T-helper 1 cell treated with Interleukin-12 subunit alpha and Interleukin-12 subunit beta and Interleukin-4 antibody, amounts not matched to agents 30 μg/mL and 1 μg/mL, for 36 hours (primary cell): ENCODE results near the gene C1QTNF8.

ENCODE experiments used
- H3K27ac Mint-ChIP-seq: one replicate; pipeline ENCODE4 v1.8.0; 2021; ENCODE audit warnings: mild to moderate bottlenecking, mixed read lengths
- H3K27me3 Mint-ChIP-seq: one replicate; pipeline ENCODE4 v1.8.0; 2021; ENCODE audit warnings: low read depth, mixed read lengths
- H3K36me3 Mint-ChIP-seq: one replicate; pipeline ENCODE4 v1.8.0; 2021; ENCODE audit warnings: low read depth, mixed read lengths
- H3K4me1 Mint-ChIP-seq: one replicate; pipeline ENCODE4 v1.8.0; 2021; ENCODE audit warnings: low read depth, mixed read lengths
- H3K4me3 Mint-ChIP-seq: one replicate; pipeline ENCODE4 v1.8.0; 2021; ENCODE audit warnings: mild to moderate bottlenecking, moderate library complexity, mixed read lengths
- H3K9me3 Mint-ChIP-seq: one replicate; pipeline ENCODE4 v1.8.0; 2021; ENCODE audit warnings: mixed read lengths

The C1QTNF8 gene

GRCh38 chr16:1082952-1083675 lies 12.9 kb downstream of the C1QTNF8 start:
- H3K9me3 Mint-ChIP-seq, result peaks cover 10% of the 10 kb centered on the region

GRCh38 chr16:1082266-1082951 lies 13.6 kb downstream of the C1QTNF8 start:
- Mint-ChIP-seq H3K9me3 (peaks cover 10% of the 10 kb centered on the region), H3K36me3 (no peaks in the 10 kb centered on the region), H3K4me3 (no peak overlapping the region), H3K27me3 (no peaks in the 10 kb centered on the region), H3K27ac (no peak overlapping the region), H3K4me1 (no peaks in the 10 kb centered on the region)

More at GRCh38 chr16:1082952-1083675, 12.9 kb downstream of the C1QTNF8 start:
- no peaks in the 10 kb centered on the region for H3K36me3 Mint-ChIP-seq
- no peaks in the 10 kb centered on the region for H3K4me1 Mint-ChIP-seq
- no peak overlapping the region for H3K4me3 Mint-ChIP-seq
- no peaks in the 10 kb centered on the region for H3K27me3 Mint-ChIP-seq
- no peak overlapping the region for H3K27ac Mint-ChIP-seq

GRCh38 chr16:1081734-1082265 lies 14.2 kb downstream of the C1QTNF8 start:
- Mint-ChIP-seq H3K27ac (no peak overlapping the region), H3K4me1 (no peaks in the 10 kb centered on the region), H3K27me3 (peaks cover under 1% of the 10 kb centered on the region), H3K36me3 (no peaks in the 10 kb centered on the region), H3K9me3 (peaks cover 10% of the 10 kb centered on the region), H3K4me3 (no peak overlapping the region)

GRCh38 chr16:1080801-1081733 lies 15.0 kb downstream of the C1QTNF8 start:
- Mint-ChIP-seq H3K4me3 (no peak overlapping the region), H3K36me3 (no peaks in the 10 kb centered on the region), H3K9me3 (peaks cover 10% of the 10 kb centered on the region), H3K27me3 (peaks cover 5% of the 10 kb centered on the region), H3K27ac (no peak overlapping the region), H3K4me1 (no peaks in the 10 kb centered on the region)

- H3K27me3 Mint-ChIP-seq, result peaks cover 5% of the 10 kb centered on the region
- no peaks in the 10 kb centered on the region for H3K4me1 Mint-ChIP-seq
- H3K27ac Mint-ChIP-seq, result no peak overlapping the region
- H3K9me3 Mint-ChIP-seq, result peaks cover 2% of the 10 kb centered on the region
- H3K4me3 Mint-ChIP-seq, result no peak overlapping the region
- no peaks in the 10 kb centered on the region for H3K36me3 Mint-ChIP-seq
Observed at GRCh38 chr16:1079786-1080525, 16.1 kb downstream of the C1QTNF8 start.

GRCh38 chr16:1079341-1079740 lies 16.7 kb downstream of the C1QTNF8 start:
- no peaks in the 10 kb centered on the region for H3K9me3 Mint-ChIP-seq
- H3K4me3 Mint-ChIP-seq, result no peak overlapping the region
- H3K36me3 Mint-ChIP-seq, result no peaks in the 10 kb centered on the region
- H3K4me1 Mint-ChIP-seq, result no peaks in the 10 kb centered on the region
- H3K27ac Mint-ChIP-seq, result no peak overlapping the region
- H3K27me3 Mint-ChIP-seq, result peaks cover 5% of the 10 kb centered on the region

GRCh38 chr16:1078579-1079021 lies 17.4 kb downstream of the C1QTNF8 start:
- Mint-ChIP-seq H3K9me3 (no peaks in the 10 kb centered on the region), H3K36me3 (no peaks in the 10 kb centered on the region), H3K4me3 (no peak overlapping the region), H3K27ac (no peak overlapping the region), H3K27me3 (peaks cover 5% of the 10 kb centered on the region), H3K4me1 (no peaks in the 10 kb centered on the region)

GRCh38 chr16:1077877-1078578 lies 18.0 kb downstream of the C1QTNF8 start:
- Mint-ChIP-seq H3K27ac (no peak overlapping the region), H3K9me3 (no peaks in the 10 kb centered on the region), H3K4me1 (no peaks in the 10 kb centered on the region), H3K36me3 (no peaks in the 10 kb centered on the region), H3K4me3 (no peak overlapping the region), H3K27me3 (peaks cover 5% of the 10 kb centered on the region)

GRCh38 chr16:1076801-1077576 lies 19.1 kb downstream of the C1QTNF8 start:
- Mint-ChIP-seq H3K27ac (no peak overlapping the region), H3K9me3 (no peaks in the 10 kb centered on the region), H3K4me1 (no peaks in the 10 kb centered on the region), H3K36me3 (no peaks in the 10 kb centered on the region), H3K4me3 (no peak overlapping the region), H3K27me3 (peaks cover 5% of the 10 kb centered on the region)

GRCh38 chr16:1075546-1075945 lies 20.5 kb downstream of the C1QTNF8 start:
- H3K4me3 Mint-ChIP-seq, result no peak overlapping the region
- peaks cover 5% of the 10 kb centered on the region for H3K27me3 Mint-ChIP-seq
- H3K4me1 Mint-ChIP-seq, result no peaks in the 10 kb centered on the region
- no peaks in the 10 kb centered on the region for H3K9me3 Mint-ChIP-seq
- H3K27ac Mint-ChIP-seq, result no peak overlapping the region
- no peaks in the 10 kb centered on the region for H3K36me3 Mint-ChIP-seq

GRCh38 chr16:1074379-1074649 lies 21.7 kb downstream of the C1QTNF8 start:
- Mint-ChIP-seq H3K36me3 (no peaks in the 10 kb centered on the region), H3K4me3 (no peak overlapping the region), H3K27me3 (peaks cover 5% of the 10 kb centered on the region), H3K27ac (no peak overlapping the region), H3K9me3 (no peaks in the 10 kb centered on the region), H3K4me1 (no peaks in the 10 kb centered on the region)

GRCh38 chr16:1073566-1074378 lies 22.3 kb downstream of the C1QTNF8 start:
- Mint-ChIP-seq H3K4me3 (no peak overlapping the region), H3K27me3 (peaks cover 5% of the 10 kb centered on the region), H3K27ac (no peak overlapping the region), H3K36me3 (no peaks in the 10 kb centered on the region), H3K9me3 (no peaks in the 10 kb centered on the region), H3K4me1 (no peaks in the 10 kb centered on the region)
